Liver (tissue), 9 donors: ENCODE results near the gene STYX. TPM values are rescaled to one million over a fixed set of nuclear protein-coding genes. Genes with fewer than 3 reads are reported as not detected.

ENCODE experiments used
- DNase-seq: peaks from one replicate; pipeline ENCODE4 v3.0.0-alpha.2; 2017; ENCODE audit warnings: low spot score
- H3K27ac ChIP-seq, 2 donors: one replicate each; pipeline ENCODE4 v1.7.0; 2013; ENCODE audit warnings: inconsistent platforms in 2 of 2, low read length in 2 of 2, control low read depth in 1 of 2, low read depth in 1 of 2, mild to moderate bottlenecking in 1 of 2
- H3K27me3 ChIP-seq, 4 donors: one replicate each; pipeline versions ENCODE4 v1.6.1 to v1.7.0; 2013; ENCODE audit warnings: low read length in 3 of 4, inconsistent platforms in 1 of 4, mild to moderate bottlenecking in 1 of 4, moderate library complexity in 1 of 4; ENCODE audit not compliant: control insufficient read depth in 4 of 4, insufficient read depth in 4 of 4
- H3K36me3 ChIP-seq, 4 donors: one replicate each; pipeline versions ENCODE4 v1.6.1 to v1.7.0; 2013; ENCODE audit warnings: low read length in 3 of 4, mild to moderate bottlenecking in 3 of 4, low read depth in 1 of 4, moderate library complexity in 1 of 4; ENCODE audit not compliant: control insufficient read depth in 4 of 4, insufficient read depth in 3 of 4
- H3K4me1 ChIP-seq, 4 donors: one replicate each; pipeline versions ENCODE4 v1.6.1 to v1.7.0; 2013; ENCODE audit warnings: low read length in 3 of 4, mild to moderate bottlenecking in 3 of 4, moderate library complexity in 1 of 4; ENCODE audit not compliant: control insufficient read depth in 4 of 4, insufficient read depth in 4 of 4
- H3K4me3 ChIP-seq, 3 donors: one replicate each; pipeline versions ENCODE4 v1.6.1 to v1.7.0; 2013; ENCODE audit warnings: low read length in 3 of 3, control low read depth in 1 of 3, low read depth in 1 of 3, mild to moderate bottlenecking in 1 of 3
- H3K9ac ChIP-seq, 2 donors: one replicate each; pipeline ENCODE4 v1.7.0; 2013; ENCODE audit warnings: low read length in 2 of 2, mild to moderate bottlenecking in 2 of 2, moderate library complexity in 2 of 2, control low read depth in 1 of 2, low read depth in 1 of 2
- H3K9me3 ChIP-seq, 4 donors: one replicate each; pipeline versions ENCODE4 v1.6.1 to v1.7.0; 2013; ENCODE audit warnings: low read length in 3 of 4; ENCODE audit not compliant: control insufficient read depth in 4 of 4
- EGR1 ChIP-seq, 2 donors: IDR thresholded peaks; 2 replicates each; pipeline ENCODE4 v1.6.1; 2016 to 2018; ENCODE audit warnings: antibody characterized with exemption in 2 of 2, low read depth in 2 of 2
- FOXA1 ChIP-seq: IDR thresholded peaks from 2 replicates; pipeline ENCODE4 v1.6.1; 2016; ENCODE audit warnings: antibody characterized with exemption
- FOXA2 ChIP-seq: IDR thresholded peaks from 2 replicates; pipeline ENCODE4 v1.6.1; 2016; ENCODE audit warnings: antibody characterized with exemption
- GABPA ChIP-seq, 2 donors: IDR thresholded peaks in 1 of 2; conservative IDR thresholded peaks in 1 of 2; 2 replicates each; pipeline ENCODE4 v1.6.1; 2016; ENCODE audit warnings: antibody characterized with exemption in 2 of 2, mild to moderate bottlenecking in 1 of 2, moderate library complexity in 1 of 2
- HNF4A ChIP-seq, 2 donors: conservative IDR thresholded peaks; 2 replicates each; pipeline ENCODE4 v1.6.1; 2016; ENCODE audit warnings: antibody characterized with exemption in 2 of 2, mild to moderate bottlenecking in 2 of 2
- HNF4G ChIP-seq: IDR thresholded peaks from 2 replicates; pipeline ENCODE4 v1.6.1; 2016; ENCODE audit warnings: antibody characterized with exemption
- JUND ChIP-seq, 2 donors: IDR thresholded peaks; 2 replicates each; pipeline ENCODE4 v1.6.1; 2016; ENCODE audit warnings: antibody characterized with exemption in 2 of 2
- NR2F2 ChIP-seq: IDR thresholded peaks from 2 replicates; pipeline ENCODE4 v1.6.1; 2016; ENCODE audit warnings: antibody characterized with exemption
- RAD21 ChIP-seq, 2 donors: IDR thresholded peaks; 2 replicates each; pipeline ENCODE4 v1.6.1; 2016; ENCODE audit warnings: antibody characterized with exemption in 2 of 2, mild to moderate bottlenecking in 2 of 2
- RXRA ChIP-seq, 2 donors: IDR thresholded peaks; 2 replicates each; pipeline ENCODE4 v1.6.1; 2017 to 2018; ENCODE audit warnings: antibody characterized with exemption in 2 of 2, mild to moderate bottlenecking in 1 of 2
- SP1 ChIP-seq: IDR thresholded peaks from 2 replicates; pipeline ENCODE4 v1.6.1; 2018; ENCODE audit warnings: antibody characterized with exemption, mild to moderate bottlenecking
- TAF1 ChIP-seq: conservative IDR thresholded peaks from 2 replicates; pipeline ENCODE4 v1.6.1; 2016; ENCODE audit warnings: antibody characterized with exemption, mild to moderate bottlenecking
- YY1 ChIP-seq: IDR thresholded peaks from 2 replicates; pipeline ENCODE4 v1.6.1; 2016; ENCODE audit warnings: antibody characterized with exemption, mild to moderate bottlenecking
- polyA plus RNA-seq, 2 donors: library from polyadenylated mRNA; stranded (reverse) in 1 of 2; unstranded in 1 of 2; fragments of 200-250 nt in 1 of 2; fragments of >200 nt in 1 of 2; fragmentation: Nextera tagmentation in 1 of 2; extraction: Ambion mirVana in 1 of 2; gene quantifications; one replicate each; pipeline versions ENCODE4 v1.2.1 to v1.2.3, GENCODE V29; 2013 to 2015
- total RNA-seq, 2 donors: library from RNA; depleted of rRNA; stranded (reverse); fragments of >200 nt; gene quantifications; one replicate each; pipeline ENCODE4 v1.2.3, GENCODE V29; 2014
- TF ChIP-seq, protein P1 (sequence below): IDR thresholded peaks from 2 replicates; pipeline ENCODE4 v1.6.1; 2016; ENCODE audit warnings: antibody characterized with exemption
- TF ChIP-seq, protein P2 (sequence below): IDR thresholded peaks from 2 replicates; pipeline ENCODE4 v1.6.1; 2016; ENCODE audit warnings: antibody characterized with exemption
- TF ChIP-seq, protein P3 (sequence below): IDR thresholded peaks from 2 replicates; pipeline ENCODE4 v1.6.1; 2016; ENCODE audit warnings: antibody characterized with exemption, mild to moderate bottlenecking
- TF ChIP-seq, protein P4 (sequence below): fragments of 150-350 bp; IDR thresholded peaks from 2 replicates; pipeline ENCODE4 v1.5.1; 2017; ENCODE audit warnings: improper control_type of control experiment, low read depth, low read length; ENCODE audit not compliant: missing input control
- TF ChIP-seq, protein P5 (sequence below): IDR thresholded peaks from 2 replicates; pipeline ENCODE4 v1.6.1; 2016; ENCODE audit warnings: antibody characterized with exemption
- donor health status: healthy.
- donor health status: healthy.
- donor health status: healthy.
- donor health status: healthy.
- donor health status: healthy.

The STYX gene
- total and polyA plus RNA-seq, 4 donors: 5.9 to 21.2 (median 17.3) TPM

DNA sequence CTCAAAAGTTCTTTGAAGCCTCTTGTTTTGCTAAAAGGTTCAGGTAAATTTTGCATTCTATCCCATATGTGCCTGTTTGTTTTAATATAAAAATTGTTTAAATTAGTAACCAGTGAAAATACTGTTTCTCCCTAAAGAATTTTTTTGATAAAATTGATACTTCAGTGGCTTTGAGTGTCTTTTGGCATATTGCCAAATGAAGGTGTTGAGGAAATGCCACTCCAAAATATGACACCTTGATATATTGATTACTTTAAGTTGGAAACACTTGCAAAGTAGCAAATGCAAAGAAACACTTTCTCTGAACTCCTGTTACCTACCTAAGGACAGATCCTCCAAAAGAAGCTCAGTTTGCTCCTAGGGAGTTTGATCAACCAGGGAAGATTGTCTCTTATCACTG lies 8.4 kb downstream of the STYX start:
- no peak for TF ChIP-seq TAF1
- TF ChIP-seq, protein P1, sequence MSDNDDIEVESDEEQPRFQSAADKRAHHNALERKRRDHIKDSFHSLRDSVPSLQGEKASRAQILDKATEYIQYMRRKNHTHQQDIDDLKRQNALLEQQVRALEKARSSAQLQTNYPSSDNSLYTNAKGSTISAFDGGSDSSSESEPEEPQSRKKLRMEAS: no peak
- TF ChIP-seq, protein P2, sequence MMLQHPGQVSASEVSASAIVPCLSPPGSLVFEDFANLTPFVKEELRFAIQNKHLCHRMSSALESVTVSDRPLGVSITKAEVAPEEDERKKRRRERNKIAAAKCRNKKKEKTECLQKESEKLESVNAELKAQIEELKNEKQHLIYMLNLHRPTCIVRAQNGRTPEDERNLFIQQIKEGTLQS: no peak
- no peak for TF ChIP-seq JUND (IDR thresholded peaks at IDR 0.05)
- TF ChIP-seq, protein P3, sequence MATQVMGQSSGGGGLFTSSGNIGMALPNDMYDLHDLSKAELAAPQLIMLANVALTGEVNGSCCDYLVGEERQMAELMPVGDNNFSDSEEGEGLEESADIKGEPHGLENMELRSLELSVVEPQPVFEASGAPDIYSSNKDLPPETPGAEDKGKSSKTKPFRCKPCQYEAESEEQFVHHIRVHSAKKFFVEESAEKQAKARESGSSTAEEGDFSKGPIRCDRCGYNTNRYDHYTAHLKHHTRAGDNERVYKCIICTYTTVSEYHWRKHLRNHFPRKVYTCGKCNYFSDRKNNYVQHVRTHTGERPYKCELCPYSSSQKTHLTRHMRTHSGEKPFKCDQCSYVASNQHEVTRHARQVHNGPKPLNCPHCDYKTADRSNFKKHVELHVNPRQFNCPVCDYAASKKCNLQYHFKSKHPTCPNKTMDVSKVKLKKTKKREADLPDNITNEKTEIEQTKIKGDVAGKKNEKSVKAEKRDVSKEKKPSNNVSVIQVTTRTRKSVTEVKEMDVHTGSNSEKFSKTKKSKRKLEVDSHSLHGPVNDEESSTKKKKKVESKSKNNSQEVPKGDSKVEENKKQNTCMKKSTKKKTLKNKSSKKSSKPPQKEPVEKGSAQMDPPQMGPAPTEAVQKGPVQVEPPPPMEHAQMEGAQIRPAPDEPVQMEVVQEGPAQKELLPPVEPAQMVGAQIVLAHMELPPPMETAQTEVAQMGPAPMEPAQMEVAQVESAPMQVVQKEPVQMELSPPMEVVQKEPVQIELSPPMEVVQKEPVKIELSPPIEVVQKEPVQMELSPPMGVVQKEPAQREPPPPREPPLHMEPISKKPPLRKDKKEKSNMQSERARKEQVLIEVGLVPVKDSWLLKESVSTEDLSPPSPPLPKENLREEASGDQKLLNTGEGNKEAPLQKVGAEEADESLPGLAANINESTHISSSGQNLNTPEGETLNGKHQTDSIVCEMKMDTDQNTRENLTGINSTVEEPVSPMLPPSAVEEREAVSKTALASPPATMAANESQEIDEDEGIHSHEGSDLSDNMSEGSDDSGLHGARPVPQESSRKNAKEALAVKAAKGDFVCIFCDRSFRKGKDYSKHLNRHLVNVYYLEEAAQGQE: no peak
- TF ChIP-seq NR2F2: no peak
- TF ChIP-seq, protein P4, sequence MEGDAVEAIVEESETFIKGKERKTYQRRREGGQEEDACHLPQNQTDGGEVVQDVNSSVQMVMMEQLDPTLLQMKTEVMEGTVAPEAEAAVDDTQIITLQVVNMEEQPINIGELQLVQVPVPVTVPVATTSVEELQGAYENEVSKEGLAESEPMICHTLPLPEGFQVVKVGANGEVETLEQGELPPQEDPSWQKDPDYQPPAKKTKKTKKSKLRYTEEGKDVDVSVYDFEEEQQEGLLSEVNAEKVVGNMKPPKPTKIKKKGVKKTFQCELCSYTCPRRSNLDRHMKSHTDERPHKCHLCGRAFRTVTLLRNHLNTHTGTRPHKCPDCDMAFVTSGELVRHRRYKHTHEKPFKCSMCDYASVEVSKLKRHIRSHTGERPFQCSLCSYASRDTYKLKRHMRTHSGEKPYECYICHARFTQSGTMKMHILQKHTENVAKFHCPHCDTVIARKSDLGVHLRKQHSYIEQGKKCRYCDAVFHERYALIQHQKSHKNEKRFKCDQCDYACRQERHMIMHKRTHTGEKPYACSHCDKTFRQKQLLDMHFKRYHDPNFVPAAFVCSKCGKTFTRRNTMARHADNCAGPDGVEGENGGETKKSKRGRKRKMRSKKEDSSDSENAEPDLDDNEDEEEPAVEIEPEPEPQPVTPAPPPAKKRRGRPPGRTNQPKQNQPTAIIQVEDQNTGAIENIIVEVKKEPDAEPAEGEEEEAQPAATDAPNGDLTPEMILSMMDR: no peak
- no peak for TF ChIP-seq YY1
- no peak for TF ChIP-seq EGR1 (IDR thresholded peaks at IDR 0.05; ENCODE audit: low read depth in 2 of 2)
- TF ChIP-seq HNF4G: no peak
- no peak for TF ChIP-seq FOXA2
- TF ChIP-seq SP1: no peak
- TF ChIP-seq HNF4A (conservative IDR thresholded peaks at IDR 0.05): no peak
- TF ChIP-seq FOXA1: no peak
- TF ChIP-seq, protein P5, sequence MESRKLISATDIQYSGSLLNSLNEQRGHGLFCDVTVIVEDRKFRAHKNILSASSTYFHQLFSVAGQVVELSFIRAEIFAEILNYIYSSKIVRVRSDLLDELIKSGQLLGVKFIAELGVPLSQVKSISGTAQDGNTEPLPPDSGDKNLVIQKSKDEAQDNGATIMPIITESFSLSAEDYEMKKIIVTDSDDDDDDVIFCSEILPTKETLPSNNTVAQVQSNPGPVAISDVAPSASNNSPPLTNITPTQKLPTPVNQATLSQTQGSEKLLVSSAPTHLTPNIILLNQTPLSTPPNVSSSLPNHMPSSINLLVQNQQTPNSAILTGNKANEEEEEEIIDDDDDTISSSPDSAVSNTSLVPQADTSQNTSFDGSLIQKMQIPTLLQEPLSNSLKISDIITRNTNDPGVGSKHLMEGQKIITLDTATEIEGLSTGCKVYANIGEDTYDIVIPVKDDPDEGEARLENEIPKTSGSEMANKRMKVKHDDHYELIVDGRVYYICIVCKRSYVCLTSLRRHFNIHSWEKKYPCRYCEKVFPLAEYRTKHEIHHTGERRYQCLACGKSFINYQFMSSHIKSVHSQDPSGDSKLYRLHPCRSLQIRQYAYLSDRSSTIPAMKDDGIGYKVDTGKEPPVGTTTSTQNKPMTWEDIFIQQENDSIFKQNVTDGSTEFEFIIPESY: no peak
- no peak for TF ChIP-seq RXRA (IDR thresholded peaks at IDR 0.05)
- no peak for TF ChIP-seq GABPA (IDR thresholded peaks at IDR 0.05 in 1 of 2, conservative IDR thresholded peaks at IDR 0.05 in 1 of 2)
- no peak for TF ChIP-seq RAD21 (IDR thresholded peaks at IDR 0.05)
- Histone ChIP-seq H3K9me3 (no peaks in the 10 kb centered on the region), H3K36me3 (peaks cover 0 to 2% (median 0%) of the 10 kb centered on the region in 4 donors), H3K27ac (no peak overlapping the region), H3K4me3 (no peak overlapping the region), H3K27me3 (no peaks in the 10 kb centered on the region), H3K9ac (no peak overlapping the region), H3K4me1 (peaks cover 7 to 47% (median 15%) of the 10 kb centered on the region in 4 donors)
- DNase-seq: no peak
